ENCODE measurements around the gene CYP26B1.

GRCh38 chr2:72136331-72136730 lies 11.3 kb downstream of the CYP26B1 start:
- TF ChIP-seq CTCF (IDR thresholded peaks at IDR 0.05): no peak
- TF ChIP-seq POLR2A (IDR thresholded peaks at IDR 0.05): no peak
